Pons (tissue), 1 donor: ENCODE data around the gene HERPUD1.
"Not testable (repeated sequence)": the region's sequence is repeated elsewhere in the genome, so short reads cannot be mapped to it uniquely, and the experiment has no call there.

Source experiments
- DNase-seq: peaks from one replicate; pipeline ENCODE4 v3.0.0-alpha.2; 2016; ENCODE audit warnings: low spot score

Gene HERPUD1

GRCh38 chr16:56960681-56961281, 28.8 kb downstream of the HERPUD1 start:
- DNase-seq = no peak

GRCh38 chr16:56961386-56961785, 29.4 kb downstream of the HERPUD1 start:
- no peak for DNase-seq

GRCh38 chr16:56961851-56962281, 29.9 kb downstream of the HERPUD1 start, which contains the start of gene CETP:
Gene CETP, plus strand, starts transcription at chr16:56961950. Its CDS starts 30 bp downstream, at chr16:56961980.
- no peak for DNase-seq

GRCh38 chr16:56964243-56965148, 32.6 kb downstream of the HERPUD1 start:
- DNase-seq = peak; percentile 77

GRCh38 chr16:56965149-56966092, 33.5 kb downstream of the HERPUD1 start:
- peak; percentile 76 for DNase-seq

GRCh38 chr16:56966093-56966475, 34.1 kb downstream of the HERPUD1 start:
- DNase-seq = no peak

GRCh38 chr16:56967733-56968132, 35.8 kb downstream of the HERPUD1 start:
- no peak for DNase-seq

- DNase-seq = no peak
These were observed 37.8 kb downstream of the HERPUD1 start for GRCh38 chr16:56969769-56970168.

- no peak for DNase-seq
These were observed 39.2 kb downstream of the HERPUD1 start for GRCh38 chr16:56970934-56971767.

- no peak for DNase-seq
These were observed 39.8 kb downstream of the HERPUD1 start for GRCh38 chr16:56971768-56972043.

GRCh38 chr16:56972403-56973293, 40.7 kb downstream of the HERPUD1 start:
- no peak for DNase-seq

GRCh38 chr16:56973294-56973689, 41.4 kb downstream of the HERPUD1 start:
- DNase-seq = no peak

- DNase-seq = not testable (repeated sequence)
These were observed 42.0 kb downstream of the HERPUD1 start for GRCh38 chr16:56973899-56974298.

- DNase-seq = no peak
These were observed 42.8 kb downstream of the HERPUD1 start for GRCh38 chr16:56974549-56975300.

- no peak for DNase-seq
These were observed 43.8 kb downstream of the HERPUD1 start for GRCh38 chr16:56975714-56976113.

- DNase-seq = no peak
These were observed 45.3 kb downstream of the HERPUD1 start for GRCh38 chr16:56977216-56977615.

GRCh38 chr16:56977823-56978430, 46.0 kb downstream of the HERPUD1 start:
- no peak for DNase-seq

- no peak for DNase-seq
These were observed 48.2 kb downstream of the HERPUD1 start for GRCh38 chr16:56980201-56980535.
